Measurements from ENCODE around the gene COLQ.

GRCh38 chr3:15405448-15406050 is 116.0 kb downstream of the COLQ start:
- TF ChIP-seq CTCF (IDR thresholded peaks at IDR 0.05 in 8 of 11, conservative IDR thresholded peaks at IDR 0.05 in 3 of 11) (peak; percentile 21 to 85 (median 68)), POLR2A (IDR thresholded peaks at IDR 0.05) (no peak)

All from spleen (tissue), 7 donors.